ENCODE measurements around the gene GABRG3.

GABRG3 gene

DNA sequence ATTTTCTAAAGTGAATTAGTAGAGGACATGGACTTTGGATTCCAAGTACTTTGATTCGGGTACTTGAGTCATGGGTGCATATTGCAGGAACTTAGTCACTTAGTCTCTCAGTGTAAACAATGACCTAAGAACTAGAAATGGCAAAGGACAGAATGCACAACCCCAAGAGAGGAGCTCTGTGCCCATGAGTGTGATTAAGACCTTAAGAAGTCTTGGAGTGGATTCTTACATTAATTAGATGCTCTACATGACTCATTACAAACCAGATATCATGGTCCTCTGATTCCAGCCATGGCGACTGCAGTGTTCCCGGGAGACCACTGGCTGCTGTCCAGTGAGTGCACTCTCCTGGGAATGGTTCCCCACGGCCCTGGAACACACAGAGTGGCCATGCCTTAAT is 251.5 kb downstream of the GABRG3 start:
- DNase-seq (ENCODE audit: low read depth) = no peak
- TF ChIP-seq, protein P1, sequence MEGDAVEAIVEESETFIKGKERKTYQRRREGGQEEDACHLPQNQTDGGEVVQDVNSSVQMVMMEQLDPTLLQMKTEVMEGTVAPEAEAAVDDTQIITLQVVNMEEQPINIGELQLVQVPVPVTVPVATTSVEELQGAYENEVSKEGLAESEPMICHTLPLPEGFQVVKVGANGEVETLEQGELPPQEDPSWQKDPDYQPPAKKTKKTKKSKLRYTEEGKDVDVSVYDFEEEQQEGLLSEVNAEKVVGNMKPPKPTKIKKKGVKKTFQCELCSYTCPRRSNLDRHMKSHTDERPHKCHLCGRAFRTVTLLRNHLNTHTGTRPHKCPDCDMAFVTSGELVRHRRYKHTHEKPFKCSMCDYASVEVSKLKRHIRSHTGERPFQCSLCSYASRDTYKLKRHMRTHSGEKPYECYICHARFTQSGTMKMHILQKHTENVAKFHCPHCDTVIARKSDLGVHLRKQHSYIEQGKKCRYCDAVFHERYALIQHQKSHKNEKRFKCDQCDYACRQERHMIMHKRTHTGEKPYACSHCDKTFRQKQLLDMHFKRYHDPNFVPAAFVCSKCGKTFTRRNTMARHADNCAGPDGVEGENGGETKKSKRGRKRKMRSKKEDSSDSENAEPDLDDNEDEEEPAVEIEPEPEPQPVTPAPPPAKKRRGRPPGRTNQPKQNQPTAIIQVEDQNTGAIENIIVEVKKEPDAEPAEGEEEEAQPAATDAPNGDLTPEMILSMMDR (IDR thresholded peaks at IDR 0.05; ENCODE audit: insufficient read depth, low read depth, low read length, missing control alignments) = no peak
- H3K4me3 ChIP-seq (ENCODE audit: low read depth, low read length) = no peak overlapping the region

DNA sequence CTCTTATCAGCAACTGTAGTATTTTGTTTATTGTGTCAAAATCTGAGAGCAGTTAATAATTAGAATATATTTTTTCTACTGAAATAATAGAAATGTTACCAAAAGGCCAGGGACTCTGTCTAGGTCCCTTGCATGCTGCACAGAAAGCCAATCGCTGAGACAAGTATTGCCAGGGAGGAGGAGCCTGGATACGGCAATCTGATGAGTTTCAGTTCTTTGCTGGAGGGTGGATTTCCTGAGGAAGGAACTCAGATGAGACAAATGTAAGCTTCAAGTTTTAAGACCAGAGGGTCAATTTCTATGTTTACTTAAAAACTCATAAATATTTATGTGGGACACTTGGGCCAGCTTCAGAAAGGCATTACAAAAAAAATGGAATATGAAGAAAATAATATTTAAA is 252.2 kb downstream of the GABRG3 start:
- TF ChIP-seq, protein P1 (IDR thresholded peaks at IDR 0.05; ENCODE audit: insufficient read depth, low read depth, low read length, missing control alignments) = no peak
- no peak overlapping the region for H3K4me3 ChIP-seq (ENCODE audit: low read depth, low read length)
- DNase-seq (ENCODE audit: low read depth) = no peak

DNA sequence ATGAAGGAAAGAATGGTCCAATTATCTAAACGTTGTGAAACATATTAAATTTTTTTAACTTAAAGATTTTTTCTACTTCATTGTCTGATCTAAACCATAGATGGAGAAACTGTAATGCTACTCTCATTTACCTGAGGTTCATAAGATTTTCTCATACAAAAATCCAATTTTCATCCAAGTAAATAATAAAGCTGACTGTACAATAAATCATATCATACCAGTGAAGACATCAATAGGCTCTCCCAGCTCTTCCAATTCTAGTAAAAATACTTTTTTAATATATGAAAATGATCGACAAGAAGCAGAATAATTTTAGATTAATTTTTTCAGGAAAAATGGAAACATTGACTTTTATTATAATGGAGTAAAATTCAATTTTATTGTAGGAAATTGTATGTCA is 260.8 kb downstream of the GABRG3 start:
- DNase-seq (ENCODE audit: low read depth) = no peak
- H3K4me3 ChIP-seq (ENCODE audit: low read depth, low read length) = no peak overlapping the region
- TF ChIP-seq, protein P1 (IDR thresholded peaks at IDR 0.05; ENCODE audit: insufficient read depth, low read depth, low read length, missing control alignments) = no peak

DNA sequence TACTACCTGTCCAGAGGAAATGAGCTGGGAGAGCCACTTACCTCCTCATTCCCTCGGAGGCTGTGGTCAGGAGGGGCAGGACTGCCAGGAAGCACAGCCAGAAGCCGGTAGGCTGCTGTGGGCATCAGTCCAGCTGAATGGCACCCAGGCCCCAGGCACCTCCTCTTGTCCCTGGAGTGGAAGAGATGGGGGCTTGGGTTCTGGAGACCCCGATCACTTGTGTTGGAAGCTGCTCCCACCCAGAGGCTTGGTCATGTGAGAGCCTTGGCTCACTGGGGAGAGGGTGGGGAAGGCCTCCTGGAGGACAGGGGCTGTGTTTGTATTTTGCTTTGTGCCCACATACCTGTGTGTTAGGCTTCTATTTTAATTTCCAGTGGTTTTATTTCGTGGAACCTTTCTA is 261.9 kb downstream of the GABRG3 start:
- H3K4me3 ChIP-seq (ENCODE audit: low read depth, low read length) = no peak overlapping the region
- no peak for DNase-seq (ENCODE audit: low read depth)
- TF ChIP-seq, protein P1 (IDR thresholded peaks at IDR 0.05; ENCODE audit: insufficient read depth, low read depth, low read length, missing control alignments) = no peak

DNA sequence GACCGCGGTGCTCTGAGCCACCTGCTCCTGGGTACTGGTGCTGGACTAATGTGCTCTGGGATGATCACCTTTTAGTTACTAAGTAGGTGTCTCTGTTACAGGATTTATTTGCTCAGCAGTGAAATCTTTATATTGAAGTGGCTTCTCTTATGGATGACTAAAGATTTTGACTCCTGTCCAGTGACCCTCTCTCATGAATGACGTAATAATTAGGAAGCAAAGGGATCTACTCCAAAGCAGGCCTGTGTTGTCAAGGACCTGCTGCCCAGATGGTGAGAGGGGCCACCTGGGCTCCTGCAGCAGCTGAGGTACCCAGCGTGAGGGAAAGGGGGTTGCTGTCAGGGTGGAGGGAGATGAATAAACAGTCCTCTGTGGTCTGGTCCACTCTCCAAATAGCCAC is 263.6 kb downstream of the GABRG3 start:
- DNase-seq (ENCODE audit: low read depth) = no peak
- TF ChIP-seq, protein P1 (IDR thresholded peaks at IDR 0.05; ENCODE audit: insufficient read depth, low read depth, low read length, missing control alignments) = no peak
- no peak overlapping the region for H3K4me3 ChIP-seq (ENCODE audit: low read depth, low read length)

DNA sequence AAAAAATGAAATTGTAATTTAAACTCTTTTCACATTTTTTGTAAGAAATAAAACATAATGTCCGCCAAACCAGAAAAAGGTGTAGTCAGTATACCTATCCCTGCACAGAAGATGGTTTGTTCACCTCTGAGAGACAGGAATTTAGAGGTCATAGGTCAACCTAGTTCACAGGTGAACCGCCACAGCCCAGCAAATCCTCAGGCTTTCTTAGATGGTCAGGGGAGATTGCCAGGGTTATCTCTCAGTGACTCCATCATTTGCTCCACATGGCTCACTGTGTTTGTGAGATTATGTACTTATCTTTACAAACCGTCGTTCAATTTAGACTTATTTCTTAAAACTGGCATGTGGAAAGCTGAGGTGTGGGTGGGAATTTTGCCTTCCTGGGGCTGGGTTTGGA is 264.2 kb downstream of the GABRG3 start:
- TF ChIP-seq, protein P1 (IDR thresholded peaks at IDR 0.05; ENCODE audit: insufficient read depth, low read depth, low read length, missing control alignments) = no peak
- no peak for DNase-seq (ENCODE audit: low read depth)
- H3K4me3 ChIP-seq (ENCODE audit: low read depth, low read length) = no peak overlapping the region

DNA sequence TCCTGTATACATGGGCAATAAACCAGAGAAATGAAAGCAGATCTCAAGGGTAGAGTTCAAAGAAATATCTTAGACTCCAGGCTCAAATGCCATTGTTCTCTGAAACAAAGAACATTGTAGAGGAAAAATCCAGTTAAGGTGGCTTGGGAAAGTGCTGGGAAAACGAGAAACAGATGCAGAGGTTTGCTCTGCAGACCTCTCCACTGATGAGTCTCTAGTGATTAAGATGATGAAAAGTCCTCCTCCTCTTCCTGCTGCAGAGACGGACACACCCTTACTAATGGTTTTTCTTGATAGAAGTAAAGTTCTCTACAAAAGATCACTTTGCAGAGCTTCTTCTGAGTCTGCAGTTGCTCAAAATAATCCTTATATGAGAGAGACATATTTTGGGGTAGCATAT is 264.7 kb downstream of the GABRG3 start:
- TF ChIP-seq, protein P1 (IDR thresholded peaks at IDR 0.05; ENCODE audit: insufficient read depth, low read depth, low read length, missing control alignments) = no peak
- no peak overlapping the region for H3K4me3 ChIP-seq (ENCODE audit: low read depth, low read length)
- DNase-seq (ENCODE audit: low read depth) = no peak

All from GM12865 (cell line).